HS-5 (cell line): Measurements from ENCODE around the gene CCT8L2.
"Not testable (repeated sequence)": the region's sequence is repeated elsewhere in the genome, so short reads cannot be mapped to it uniquely, and the experiment has no call there.

Source experiments
- DNase-seq: peaks from one replicate; pipeline ENCODE4 v3.0.0-alpha.2; 2012; ENCODE audit warnings: low read depth

CCT8L2 gene

DNA sequence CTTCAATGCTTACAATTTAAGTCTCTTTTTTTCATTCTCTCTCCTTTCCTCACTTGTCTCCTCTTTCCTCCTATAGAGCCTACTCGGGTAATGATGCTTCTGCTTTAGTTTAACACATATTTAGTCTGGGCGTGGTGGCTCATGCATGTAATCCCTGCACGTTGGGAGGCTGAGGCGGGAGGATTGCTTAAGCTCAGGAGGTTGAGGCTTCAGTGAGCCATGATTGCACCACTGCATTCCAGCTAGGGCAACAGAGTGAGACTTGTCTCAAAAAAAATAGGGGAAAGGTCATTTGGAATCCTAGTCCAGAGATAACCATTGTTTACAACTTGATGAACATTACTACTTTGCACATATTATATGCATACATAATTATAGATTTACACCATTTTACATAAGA, 1.4 kb upstream of the CCT8L2 start:
- no peak for DNase-seq

DNA sequence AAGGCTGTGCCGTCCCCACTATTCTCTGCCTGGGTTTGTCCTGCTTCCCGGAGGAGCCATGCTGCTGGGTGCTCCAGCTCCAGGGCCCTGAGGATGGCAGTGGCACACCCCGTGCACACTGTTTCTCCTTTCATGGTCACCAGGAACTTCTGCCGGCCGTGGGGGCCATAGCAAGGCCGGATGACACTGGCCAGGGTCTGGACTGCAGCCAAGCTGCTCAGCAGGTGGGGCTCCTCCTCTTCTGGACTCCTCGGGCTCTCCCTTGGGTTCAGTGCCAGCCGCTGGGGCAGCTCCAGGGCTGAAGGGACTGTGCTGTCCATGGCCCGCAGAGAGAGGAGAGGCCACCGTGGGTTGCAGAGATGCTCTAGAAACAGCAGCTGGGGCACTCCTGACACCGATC, 379 bp downstream of the CCT8L2 start:
- DNase-seq, result not testable (repeated sequence)

DNA sequence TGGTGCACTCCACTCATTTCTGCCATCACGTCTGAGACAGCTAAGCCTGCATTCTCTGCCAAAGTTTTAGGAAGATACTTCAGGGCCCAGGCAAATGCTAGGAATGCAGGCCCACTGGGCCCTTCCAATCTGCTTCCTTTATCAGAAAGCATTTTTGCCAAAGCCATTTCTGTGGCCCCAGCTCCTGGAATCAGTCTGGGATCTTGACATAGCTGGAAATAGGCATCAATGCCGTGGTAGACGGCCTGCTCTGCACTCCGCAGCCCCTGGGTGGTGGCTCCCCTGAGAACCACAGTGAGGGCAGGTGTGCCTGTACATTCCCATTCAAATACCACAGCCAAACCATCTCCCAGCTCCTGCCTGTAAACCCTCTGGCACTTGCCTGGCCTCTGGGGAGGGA, 1.5 kb downstream of the CCT8L2 start:
- not testable (repeated sequence) for DNase-seq

DNA sequence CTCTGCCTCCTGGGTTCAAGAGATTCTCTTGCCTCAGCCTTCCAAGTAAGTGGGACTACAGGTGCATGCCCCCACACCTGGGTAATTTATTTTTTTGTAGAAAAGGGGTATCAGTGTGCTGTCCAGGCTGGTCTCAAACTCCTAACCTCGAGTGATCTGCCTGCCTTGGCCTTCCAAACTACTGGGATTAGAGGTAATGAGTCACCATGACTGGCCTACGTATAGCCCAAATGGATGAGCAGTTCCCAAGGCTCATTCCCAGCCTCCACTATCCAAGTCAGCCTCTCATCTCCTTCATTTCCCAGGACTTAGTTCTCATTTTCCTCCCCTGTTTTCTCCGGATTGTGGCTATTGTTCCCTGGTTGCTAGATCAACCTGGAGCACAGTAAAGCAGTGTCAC, 5.6 kb downstream of the CCT8L2 start:
- DNase-seq, result no peak

DNA sequence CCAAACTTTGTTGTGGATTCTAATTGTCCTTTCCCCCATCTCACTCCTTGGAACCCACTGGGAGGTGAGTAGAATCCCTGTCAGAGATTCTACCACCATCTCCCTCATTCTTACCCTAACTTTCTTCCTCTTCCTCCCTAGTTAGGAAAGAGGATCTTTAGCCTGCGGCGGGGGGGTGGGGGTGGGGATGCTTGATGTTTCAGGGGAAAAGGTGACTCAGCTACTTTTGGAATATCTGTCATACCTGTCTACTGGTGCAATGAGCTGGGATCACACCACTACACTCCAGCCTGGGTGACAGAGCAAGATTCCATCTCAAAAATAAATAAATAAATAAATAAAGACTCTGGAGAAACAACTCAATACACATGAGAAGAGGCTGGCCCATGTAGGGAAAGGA, 6.4 kb downstream of the CCT8L2 start:
- no peak for DNase-seq

DNA sequence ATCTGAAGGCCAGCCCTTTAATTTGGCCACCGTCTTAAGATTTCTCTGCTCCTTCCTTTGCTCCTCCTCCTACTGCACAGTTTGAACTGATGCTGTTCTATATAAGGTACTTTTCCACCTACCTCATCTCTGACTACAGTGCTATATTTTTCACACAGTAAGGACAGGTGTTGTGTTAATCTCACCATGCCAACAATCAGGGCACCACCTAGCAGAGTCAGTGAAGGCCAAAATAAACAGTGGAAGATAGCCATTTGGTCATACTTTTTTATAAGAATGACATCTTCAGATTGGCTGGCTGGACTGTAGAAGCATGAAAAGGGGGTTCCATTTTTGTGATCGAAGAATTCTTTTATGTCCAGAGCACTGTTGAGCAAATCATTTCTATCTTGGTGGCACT, 11.7 kb downstream of the CCT8L2 start:
- DNase-seq, result not testable (repeated sequence)

DNA sequence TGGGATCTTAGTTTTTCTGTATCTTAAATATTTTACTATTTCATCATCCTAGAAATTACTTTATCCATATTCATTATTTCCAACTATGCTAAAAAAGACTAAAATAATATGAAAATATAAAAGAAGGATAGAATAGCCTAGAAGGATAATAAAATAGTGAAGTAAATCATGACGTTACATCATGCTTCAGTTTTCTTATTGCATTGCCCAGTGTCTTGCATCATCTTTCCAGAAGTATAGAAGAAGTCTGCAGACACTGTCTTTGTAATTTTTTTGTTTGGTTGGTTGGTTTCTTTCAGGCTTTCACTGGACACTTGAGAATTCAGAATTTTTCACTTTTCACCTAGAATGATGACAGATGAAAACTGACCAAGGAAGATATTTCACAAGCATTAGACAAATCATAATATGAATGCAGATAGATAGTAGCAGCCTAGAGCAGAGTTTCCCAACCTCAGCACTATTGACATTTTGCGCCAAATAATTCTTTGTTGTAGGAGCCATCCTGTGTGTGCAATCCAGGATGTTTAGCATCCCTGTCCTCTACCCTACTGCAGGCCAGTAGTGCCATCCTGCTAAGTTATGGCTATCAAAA, 23.3 kb downstream of the CCT8L2 start:
- DNase-seq, result not testable (repeated sequence)

DNA sequence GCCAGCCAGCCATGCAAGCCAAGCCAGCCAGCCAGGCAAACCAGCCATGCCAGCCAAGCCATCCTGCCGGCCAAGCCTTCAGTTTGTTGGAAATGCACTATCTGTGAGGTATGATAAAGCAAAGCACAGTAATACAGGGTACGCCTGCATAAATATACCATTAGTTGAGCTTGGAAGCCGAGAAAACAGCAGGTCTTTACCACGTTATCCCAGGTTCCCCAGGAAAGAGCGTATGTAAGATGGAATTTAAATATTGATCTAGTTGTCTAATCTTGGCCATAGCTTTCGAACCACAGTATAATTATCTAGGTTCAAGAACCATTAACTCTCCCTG, 24.2 kb downstream of the CCT8L2 start:
- no peak for DNase-seq

DNA sequence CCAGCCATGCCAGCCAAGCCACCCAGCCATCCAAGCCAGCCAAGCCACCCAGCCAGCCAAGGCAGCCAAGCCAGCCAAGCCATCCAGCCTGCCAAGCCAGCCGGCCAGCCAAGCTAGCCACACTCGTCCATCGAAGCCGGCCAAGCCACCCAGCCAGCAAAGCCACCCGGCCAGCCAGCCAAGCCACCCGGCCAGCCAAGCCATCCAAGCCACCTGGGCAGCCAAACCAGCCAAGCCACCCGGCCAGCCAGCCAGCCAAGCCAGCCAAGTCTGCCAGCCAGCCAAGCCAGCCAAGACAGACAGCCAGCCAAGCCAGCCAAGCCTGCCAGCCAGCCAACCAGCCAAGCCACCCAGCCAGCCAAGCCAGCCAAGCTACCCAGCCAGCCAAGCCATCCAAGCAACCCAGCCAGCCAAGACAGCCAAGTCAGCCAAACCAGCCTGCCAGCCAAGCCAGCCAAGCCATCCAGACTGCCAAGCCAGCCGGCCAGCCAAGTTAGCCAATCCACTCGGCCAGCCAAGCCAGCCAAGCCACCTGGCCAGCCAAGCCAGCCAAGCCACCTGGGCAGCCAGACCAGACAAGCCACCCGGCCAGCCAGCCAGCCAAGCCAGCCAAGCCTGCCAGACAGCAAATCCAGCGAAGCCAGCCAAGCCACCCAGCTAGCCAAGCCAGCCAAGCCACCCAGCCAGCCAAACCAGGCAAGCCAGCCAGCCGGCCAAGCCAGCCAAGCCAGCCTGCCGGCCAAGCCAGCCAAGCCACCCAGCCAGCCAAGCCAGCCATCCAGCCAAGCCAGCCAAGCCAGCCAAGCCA, 24.8 kb downstream of the CCT8L2 start:
- not testable (repeated sequence) for DNase-seq

DNA sequence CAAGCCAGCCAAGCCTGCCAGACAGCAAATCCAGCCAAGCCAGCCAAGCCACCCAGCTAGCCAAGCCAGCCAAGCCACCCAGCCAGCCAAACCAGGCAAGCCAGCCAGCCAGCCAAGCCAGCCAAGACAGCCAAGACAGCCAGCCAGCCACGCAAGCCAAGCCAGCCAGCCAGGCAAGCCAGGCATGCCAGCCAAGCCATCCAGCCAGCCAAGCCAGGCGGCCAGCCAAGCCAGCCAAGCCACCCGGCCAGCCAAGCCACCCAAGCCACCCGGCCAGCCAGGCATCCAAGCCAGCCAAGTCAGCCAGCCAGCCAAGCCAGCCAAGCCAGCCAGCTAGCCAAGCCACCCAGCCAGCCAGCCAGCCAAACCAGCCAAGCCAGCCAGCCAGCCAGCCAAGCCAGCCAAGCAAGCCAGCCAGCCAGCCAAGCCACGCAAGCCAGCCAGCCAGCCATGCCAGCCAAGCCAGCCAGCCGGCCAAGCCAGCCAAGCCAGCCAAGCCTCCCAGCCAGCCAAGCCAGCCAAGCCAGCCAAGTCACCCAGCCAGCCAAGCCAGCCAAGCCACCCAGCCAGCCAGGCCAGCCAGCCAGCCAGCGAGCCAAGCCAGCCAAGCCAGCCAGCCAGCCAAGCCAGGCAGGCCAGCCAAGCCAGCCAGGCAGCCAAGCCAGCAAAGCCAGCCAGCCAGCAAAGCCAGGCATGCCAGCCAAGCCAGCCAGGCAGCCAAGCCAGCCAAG, 26.0 kb downstream of the CCT8L2 start:
- not testable (repeated sequence) for DNase-seq

DNA sequence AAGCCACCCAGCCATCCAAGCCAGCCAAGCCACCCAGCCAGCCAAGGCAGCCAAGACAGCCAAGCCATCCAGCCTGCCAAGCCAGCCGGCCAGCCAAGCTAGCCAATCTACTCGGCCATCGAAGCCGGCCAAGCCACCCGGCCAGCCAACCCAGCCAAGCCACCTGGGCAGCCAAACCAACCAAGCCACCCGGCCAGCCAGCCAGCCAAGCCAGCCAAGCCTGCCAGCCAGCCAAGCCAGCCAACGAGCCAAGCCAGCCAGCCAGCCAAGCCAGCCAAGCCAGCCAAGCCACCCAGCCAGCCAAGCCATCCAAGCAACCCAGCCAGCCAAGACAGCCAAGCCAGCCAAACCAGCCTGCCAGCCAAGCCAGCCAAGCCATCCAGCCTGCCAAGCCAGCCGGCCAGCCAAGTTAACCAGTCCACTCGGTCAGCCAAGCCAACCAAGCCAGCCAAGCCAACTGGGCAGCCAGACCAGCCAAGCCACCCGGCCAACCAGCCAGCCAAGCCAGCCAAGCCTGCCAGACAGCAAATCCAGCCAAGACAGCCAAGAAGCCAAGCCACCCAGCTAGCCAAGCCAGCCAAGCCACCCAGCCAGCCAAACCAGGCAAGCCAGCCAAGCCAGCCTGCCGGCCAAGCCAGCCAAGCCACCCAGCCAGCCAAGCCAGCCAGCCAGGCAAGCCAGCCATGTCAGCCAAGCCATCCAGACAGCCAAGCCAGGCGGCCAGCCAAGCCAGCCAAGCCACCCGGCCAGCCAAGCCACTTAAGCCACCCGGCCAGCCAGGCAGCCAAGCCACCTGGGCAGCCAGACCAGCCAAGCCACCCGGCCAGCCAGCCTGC, 26.8 kb downstream of the CCT8L2 start:
- not testable (repeated sequence) for DNase-seq

DNA sequence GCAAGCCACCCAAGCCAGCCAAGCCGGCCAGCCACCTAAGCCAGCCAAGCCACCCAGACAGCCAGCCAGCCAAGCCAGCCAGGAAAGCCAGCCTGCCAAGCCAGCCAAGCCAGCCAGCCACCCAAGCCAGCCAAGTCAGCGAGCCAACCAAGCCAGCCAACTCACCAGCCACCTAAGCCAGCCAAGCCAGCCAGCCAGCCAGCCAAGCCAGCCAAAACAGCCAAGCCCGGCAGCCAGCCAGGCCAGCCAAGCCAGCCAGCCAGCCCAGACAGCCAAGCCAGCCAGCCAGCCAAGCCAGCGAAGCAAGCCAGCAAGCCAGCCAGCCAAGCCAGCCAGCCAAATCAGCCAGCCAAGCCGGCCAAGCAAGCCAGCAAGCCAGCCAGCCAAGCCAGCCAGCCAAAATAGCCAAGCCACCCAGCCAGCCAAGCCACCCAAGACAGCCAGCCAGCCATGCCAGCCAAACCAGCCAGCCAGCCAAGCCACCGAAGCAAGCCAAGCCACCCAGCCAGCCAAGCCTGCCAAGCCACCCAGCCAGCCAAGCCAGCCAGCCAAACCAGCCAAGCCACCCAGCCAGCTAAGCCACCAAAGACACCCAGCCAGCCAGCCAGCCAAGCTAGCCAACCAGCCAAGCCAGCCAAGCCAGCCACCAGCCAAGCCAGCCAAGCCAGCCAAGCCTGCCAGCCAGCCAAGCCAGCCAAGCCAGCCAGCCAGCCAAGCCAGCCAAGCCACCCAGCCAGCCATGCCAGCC, 27.6 kb downstream of the CCT8L2 start:
- DNase-seq, result not testable (repeated sequence)

DNA sequence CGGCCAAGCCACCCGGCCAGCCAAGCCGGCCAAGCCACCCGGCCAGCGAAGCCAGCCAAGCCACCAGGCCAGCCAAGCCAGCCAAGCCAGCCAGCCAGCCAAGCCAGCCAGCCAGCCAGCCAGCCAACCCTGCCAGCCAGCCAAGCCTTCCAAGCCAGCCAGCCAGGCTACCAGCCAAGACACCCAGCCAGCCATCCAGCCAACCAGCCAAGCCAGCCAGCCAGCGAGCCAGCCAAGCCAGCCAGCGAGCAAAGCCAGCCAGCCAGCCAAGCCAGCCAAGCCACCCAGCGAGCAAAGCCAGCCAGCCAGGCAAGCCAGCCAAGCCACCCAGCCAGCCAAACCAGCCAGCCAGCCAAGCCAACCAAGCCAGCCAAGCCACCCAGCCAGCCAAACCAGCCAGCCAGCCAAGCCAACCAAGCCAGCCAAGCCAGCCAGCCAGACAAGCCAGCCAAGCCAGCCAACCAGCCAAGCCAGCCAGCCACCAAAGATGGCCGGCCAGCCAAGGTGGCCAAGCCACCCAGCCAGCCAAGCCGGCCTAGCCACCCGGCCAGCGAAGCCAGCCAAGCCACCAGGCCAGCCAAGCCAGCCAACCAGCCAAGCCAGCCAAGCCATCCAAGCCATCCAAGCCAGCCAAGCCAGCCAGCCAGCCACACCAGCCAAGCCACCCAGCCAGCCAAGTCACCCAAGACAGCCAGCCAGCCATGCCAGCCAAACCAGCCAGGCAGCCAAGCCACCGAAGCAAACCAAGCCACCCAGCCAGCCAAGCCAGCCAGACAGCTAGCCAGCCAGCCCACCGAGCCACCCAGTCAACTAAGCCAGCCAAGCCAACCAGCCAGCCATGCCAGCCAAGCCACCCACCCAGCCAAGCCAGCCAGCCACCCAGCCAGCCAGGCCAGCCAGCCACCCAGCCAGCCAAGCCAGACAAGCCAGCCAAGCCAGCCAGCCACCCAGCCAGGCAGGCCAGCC, 28.8 kb downstream of the CCT8L2 start:
- DNase-seq, result no peak

DNA sequence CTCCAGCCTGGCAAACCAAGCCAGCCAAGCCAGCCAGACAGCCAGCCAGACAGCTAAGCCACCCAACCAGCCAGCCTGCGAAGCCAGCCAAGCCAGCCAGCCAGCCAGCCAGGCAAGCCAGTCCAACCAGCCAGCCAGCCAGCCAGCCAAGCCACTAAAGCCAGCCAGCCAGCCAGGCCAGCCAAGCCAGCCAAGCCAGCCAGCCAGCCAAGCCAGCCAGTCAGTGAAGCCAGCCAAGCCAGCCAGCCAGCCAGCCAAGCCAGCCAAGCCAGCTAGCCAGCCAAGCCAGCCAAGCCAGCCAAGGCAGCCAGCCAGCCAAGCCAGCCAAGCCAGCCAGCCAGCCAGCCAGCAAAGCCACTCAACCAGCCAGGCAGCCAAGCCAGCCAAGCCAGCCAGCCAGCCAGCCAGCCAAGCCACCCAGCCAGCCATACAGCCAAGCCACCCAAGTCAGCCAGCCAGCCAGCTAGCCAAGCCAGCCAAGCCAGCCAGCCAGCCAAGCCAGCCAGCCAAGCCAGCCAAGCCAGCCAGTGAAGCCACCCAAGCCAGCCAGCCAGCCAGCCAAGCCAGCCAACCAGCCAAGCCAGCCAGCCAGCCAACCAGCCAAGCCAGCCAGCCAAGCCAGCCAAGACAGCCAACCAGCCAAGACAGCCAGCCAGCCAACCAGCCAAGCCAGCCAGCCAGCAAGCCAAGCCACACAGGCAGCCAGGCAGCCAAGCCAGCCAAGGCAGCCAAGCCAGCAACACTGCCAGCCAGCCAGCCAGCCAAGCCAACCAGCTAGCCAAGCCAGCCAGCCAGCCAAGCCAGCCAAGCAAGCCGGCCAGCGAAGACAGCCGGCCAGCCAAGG, 29.7 kb downstream of the CCT8L2 start:
- DNase-seq, result no peak

DNA sequence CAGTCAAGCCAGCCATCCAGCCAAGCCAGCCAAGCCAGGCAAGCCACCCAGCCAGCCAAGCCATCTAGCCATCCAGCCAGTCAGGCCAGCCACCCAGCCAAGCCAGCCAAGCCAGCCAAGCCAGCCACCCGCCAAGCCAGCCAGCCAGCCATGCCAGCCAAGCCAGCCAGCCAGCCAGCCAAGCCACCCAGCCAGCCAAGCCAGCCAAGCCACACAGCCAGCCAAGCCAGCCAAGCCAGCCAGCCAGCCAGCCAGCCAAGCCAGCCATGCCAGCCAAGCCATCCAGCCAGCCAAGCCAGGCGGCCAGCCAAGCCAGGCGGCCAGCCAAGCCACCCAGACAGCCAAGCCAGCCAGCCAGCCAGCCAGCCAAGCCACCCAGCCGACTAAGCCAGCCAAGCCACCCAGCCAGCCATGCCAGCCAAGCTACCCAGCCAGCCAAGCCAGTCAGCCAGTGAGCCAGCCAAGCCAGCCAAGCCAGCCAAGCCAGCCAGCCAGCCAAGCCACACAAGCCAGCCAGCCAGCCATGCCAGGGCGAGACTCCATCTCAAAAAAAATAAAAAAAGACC, 31.4 kb downstream of the CCT8L2 start:
- not testable (repeated sequence) for DNase-seq

DNA sequence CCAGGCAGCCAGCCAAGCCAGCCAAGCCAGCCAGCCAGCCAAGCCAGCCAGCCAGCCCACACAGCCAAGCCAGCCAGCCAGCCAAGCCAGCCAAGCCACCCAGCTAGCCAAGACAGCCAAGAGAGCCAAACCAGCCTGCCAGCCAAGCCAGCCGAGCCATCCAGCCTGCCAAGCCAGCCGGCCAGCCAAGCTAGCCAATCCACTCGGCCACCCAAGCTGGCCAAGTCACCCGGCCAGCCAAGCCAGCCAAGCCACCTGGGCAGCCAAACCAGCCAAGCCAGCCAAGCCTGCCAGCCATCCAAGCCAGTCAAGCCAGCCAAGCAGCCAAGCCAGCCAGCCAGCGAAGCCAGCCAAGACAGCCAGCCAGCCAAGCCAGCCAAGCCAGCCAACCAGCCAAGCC, 32.0 kb downstream of the CCT8L2 start:
- not testable (repeated sequence) for DNase-seq

DNA sequence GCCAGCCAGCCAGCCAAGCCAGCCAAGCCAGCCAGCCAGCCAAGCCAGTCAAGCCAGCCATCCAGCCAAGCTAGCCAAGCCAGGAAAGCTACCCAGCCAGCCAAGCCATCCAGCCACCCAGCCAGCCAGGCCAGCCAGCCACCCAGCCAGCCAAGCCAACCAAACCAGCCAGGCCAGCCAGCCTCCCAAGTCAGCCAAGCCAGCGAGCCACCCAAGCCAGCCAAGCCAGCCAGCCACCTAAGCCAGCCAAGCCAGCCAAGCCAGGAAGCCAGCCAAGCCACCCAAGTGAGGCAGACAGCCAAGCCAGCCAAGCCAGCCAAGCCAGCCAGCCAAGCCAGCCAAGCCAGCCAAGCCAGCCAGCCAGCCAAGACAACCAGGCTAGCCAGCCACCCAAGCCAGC, 32.6 kb downstream of the CCT8L2 start:
- not testable (repeated sequence) for DNase-seq

DNA sequence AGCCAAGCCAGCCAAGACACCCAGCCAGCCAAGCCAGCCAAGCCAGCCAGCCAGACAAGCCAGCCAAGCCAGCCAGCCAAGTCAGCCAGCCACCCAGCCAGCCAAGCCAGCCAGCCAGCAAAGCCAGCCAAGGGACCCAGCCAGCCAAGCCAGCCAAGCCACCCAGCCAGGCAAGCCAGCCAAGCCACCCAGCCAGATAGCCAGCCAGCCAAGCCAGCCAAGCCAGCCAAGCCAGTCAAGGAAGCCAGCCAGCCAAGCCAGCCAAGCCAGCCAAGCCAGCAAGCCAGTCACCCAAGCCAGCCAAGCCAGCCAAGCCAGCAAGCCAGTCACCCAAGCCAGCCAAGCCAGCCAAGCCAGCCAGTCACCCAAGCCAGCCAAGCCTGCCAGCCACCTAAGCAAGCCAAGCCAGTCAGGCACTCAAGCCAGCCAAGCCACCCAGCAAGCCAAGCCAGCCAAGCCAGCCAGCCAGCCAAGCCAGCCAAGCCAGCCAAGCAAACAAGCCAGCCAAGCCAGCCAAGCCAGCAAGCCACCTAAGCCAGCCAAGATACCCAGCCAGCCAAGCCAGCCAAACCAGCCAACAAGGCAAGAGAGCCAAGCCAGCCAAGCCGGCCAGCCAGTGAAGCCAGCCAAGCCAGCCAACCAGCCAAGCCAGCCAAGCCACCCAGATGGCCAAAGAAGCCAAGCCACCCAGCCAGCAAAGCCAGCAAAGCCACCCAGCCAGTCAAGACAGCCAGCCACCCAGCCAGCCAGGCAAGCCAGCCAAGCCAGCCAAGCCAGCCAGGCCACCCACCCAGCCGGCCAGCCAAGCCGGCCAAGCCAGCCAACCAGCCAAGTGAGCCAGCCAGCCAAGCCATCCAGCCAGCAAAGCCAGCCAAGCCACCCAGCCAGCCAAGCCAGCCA, 33.3 kb downstream of the CCT8L2 start:
- DNase-seq, result no peak
